Measurements from ENCODE around the gene MYEOV.

MYEOV gene

DNA sequence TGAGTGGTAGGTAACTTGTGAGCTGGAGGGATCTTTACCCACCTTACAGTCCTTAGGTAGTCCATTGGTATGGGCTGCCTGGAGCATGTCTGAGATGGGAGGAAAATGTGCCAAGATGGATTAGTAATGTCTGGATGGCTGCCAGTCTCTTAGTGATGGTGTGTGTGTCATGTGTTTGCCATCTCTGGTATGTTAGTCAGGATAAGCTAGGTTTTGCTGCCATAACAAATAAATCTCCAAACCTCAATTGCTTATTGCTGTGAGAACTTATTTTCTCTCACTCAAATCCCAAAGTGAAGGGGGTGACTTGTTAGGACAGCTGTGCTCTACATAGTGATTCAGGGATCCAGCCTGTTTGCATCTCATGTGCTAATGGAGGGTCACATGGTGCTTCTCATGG is 40.9 kb upstream of the MYEOV start:
- H3K4me3 ChIP-seq (ENCODE audit: extremely low read depth, insufficient read depth, low read length, poor library complexity, severe bottlenecking): no peak overlapping the region
- peaks cover 10% of the 10 kb centered on the region for H3K4me1 ChIP-seq (ENCODE audit: control insufficient read depth, insufficient read depth, low read length, poor library complexity, severe bottlenecking)
- H3K27ac ChIP-seq (ENCODE audit: low read depth, low read length, severe bottlenecking): no peak overlapping the region
- peaks cover 5% of the 10 kb centered on the region for H3K9me3 ChIP-seq (ENCODE audit: control insufficient read depth, low read length)
- no peaks in the 10 kb centered on the region for H3K36me3 ChIP-seq (ENCODE audit: control insufficient read depth, insufficient read depth, low read length)

DNA sequence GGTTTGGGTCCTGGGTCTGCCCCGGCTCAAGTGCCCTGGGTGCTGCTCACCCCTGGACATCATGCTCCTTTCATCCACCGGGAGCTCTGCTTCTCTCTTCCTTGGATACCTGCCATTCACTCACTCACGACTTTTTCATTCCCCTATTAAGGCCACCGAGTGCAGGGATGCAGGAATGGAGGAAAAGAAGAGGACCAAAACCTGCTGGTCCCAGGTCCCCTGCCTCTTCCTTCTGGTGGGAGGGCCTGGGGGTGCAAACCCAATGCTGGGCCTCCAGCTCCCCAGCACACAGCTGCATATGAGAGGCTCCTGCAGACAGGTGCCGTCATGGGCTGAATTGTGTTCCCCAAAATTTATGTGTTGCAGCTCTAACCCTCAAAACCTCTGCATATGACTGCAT is 36.8 kb upstream of the MYEOV start:
- Histone ChIP-seq H3K27ac (ENCODE audit: low read depth, low read length, severe bottlenecking) (no peak overlapping the region), H3K36me3 (ENCODE audit: control insufficient read depth, insufficient read depth, low read length) (no peaks in the 10 kb centered on the region), H3K4me1 (ENCODE audit: control insufficient read depth, insufficient read depth, low read length, poor library complexity, severe bottlenecking) (peaks cover 4% of the 10 kb centered on the region), H3K4me3 (ENCODE audit: extremely low read depth, insufficient read depth, low read length, poor library complexity, severe bottlenecking) (no peak overlapping the region), H3K9me3 (ENCODE audit: control insufficient read depth, low read length) (peaks cover 5% of the 10 kb centered on the region)
- 77 to 94% methylated on average over 2 to 3 of the region's 5 CpGs for WGBS, 2 experiments (ENCODE audit: insufficient coverage in 2 of 2)

DNA sequence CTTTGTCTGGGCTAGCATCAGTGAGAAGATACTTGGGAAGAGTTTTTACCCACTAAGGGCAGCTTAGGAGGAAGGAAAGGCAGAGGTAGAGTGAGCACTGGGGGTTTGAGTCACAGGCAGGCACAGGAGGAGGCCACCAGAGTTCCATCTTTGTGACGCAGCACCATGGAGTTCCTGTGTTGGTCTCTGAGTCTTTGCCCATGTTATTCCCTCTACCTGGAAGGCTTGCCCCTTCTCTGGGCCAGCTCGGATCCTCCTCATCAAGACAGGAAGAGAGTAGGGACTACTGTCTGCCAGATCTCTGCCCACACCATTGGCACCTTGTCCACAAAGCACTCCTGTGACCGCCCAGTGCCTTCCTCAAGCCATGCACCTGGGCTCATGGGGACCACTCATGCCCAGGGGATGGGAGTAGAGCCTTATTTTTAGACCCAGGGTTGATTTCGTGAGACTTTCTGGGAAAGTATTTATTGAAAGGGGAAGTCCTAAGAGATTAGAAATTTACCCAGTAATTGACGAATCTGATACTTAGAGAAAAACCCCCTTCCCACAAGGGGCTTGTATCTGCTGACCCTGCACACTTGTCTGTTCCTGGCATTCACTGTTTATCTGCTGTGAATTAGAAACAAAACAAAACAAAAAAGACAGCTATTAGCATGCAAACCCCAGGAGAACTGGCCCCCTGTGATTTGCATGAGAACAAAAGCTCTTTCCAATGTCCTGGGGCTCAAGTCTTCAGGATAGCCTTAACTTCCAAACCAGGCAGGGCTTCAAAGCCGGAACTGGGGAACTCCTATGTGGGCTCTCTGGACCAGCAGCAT is 35.9 kb upstream of the MYEOV start:
- H3K36me3 ChIP-seq (ENCODE audit: control insufficient read depth, insufficient read depth, low read length): no peaks in the 10 kb centered on the region
- WGBS, 2 experiments (ENCODE audit: insufficient coverage in 2 of 2): 66 to 94% methylated on average over 3 to 5 of the region's 6 CpGs
- no peak overlapping the region for H3K4me3 ChIP-seq (ENCODE audit: extremely low read depth, insufficient read depth, low read length, poor library complexity, severe bottlenecking)
- no peak overlapping the region for H3K27ac ChIP-seq (ENCODE audit: low read depth, low read length, severe bottlenecking)
- H3K9me3 ChIP-seq (ENCODE audit: control insufficient read depth, low read length): peaks cover 3% of the 10 kb centered on the region
- peaks cover 4% of the 10 kb centered on the region for H3K4me1 ChIP-seq (ENCODE audit: control insufficient read depth, insufficient read depth, low read length, poor library complexity, severe bottlenecking)

DNA sequence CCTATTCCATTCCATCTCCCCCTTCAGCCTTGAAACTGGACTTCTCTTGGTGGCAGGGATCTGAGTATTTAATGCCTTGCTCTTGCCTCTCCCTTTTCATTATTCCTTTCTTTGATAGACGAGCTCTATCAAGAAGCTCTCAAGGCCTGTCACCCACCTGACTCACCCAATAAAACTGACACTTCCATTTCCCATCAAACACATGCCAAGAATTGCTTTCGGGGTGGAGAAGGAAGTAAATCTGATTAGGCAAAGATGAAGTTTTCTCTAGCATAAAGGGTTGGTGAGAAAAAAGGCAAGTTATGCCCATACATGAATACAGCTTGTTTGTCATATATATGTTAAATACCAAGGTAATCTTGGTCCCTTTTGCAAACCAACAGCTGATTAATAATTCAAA is 34.9 kb upstream of the MYEOV start:
- no peaks in the 10 kb centered on the region for H3K36me3 ChIP-seq (ENCODE audit: control insufficient read depth, insufficient read depth, low read length)
- H3K27ac ChIP-seq (ENCODE audit: low read depth, low read length, severe bottlenecking): no peak overlapping the region
- H3K4me1 ChIP-seq (ENCODE audit: control insufficient read depth, insufficient read depth, low read length, poor library complexity, severe bottlenecking): peaks cover 4% of the 10 kb centered on the region
- no peak overlapping the region for H3K4me3 ChIP-seq (ENCODE audit: extremely low read depth, insufficient read depth, low read length, poor library complexity, severe bottlenecking)
- H3K9me3 ChIP-seq (ENCODE audit: control insufficient read depth, low read length): no peaks in the 10 kb centered on the region
- WGBS, 2 experiments (ENCODE audit: insufficient coverage in 2 of 2): no CpG with 5 or more reads among the region's 2 CpGs

DNA sequence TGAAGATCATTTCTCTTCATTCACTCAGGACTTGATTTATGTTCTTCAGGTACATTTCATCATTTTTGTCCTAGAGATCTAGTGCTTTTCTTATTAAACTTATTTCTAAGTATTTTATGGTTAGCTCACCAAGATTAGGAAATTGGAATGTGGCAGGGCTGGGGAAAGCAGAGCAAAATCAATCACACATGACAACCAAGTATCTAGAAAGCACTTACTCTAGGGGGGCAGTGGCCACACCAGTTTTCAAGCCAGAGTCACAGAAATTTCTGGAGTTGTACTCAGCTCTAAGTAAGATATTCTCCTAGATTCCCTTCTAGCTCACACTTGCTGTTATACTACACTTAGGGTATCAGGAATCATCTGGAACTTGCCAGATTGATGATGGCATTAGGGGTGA is 33.3 kb upstream of the MYEOV start:
- peaks cover 4% of the 10 kb centered on the region for H3K4me1 ChIP-seq (ENCODE audit: control insufficient read depth, insufficient read depth, low read length, poor library complexity, severe bottlenecking)
- H3K9me3 ChIP-seq (ENCODE audit: control insufficient read depth, low read length): no peaks in the 10 kb centered on the region
- no peak overlapping the region for H3K4me3 ChIP-seq (ENCODE audit: extremely low read depth, insufficient read depth, low read length, poor library complexity, severe bottlenecking)
- H3K27ac ChIP-seq (ENCODE audit: low read depth, low read length, severe bottlenecking): no peak overlapping the region
- H3K36me3 ChIP-seq (ENCODE audit: control insufficient read depth, insufficient read depth, low read length): no peaks in the 10 kb centered on the region

DNA sequence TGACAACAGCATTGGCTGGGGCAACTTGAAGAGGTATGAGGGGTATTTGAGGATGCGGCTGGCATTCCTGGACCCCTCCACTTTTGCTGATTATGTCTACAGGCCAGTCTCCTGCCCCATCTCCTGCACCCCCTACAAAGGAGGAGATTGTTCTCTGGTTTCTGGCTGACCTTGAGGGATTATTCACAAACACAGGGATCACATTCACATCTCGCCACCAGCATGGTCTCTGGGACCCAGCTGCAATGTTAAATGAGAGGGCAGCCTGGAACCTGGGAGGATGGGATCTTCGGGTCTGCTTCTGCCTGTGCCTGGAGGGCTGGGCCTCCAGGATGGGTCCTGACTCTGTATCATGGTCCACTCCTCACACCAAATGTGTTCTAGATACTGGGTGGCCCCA is 32.8 kb upstream of the MYEOV start:
- 86 to 100% methylated on average over 1 of the region's 3 CpGs for WGBS, 2 experiments (ENCODE audit: insufficient coverage in 2 of 2)
- no peaks in the 10 kb centered on the region for H3K9me3 ChIP-seq (ENCODE audit: control insufficient read depth, low read length)

DNA sequence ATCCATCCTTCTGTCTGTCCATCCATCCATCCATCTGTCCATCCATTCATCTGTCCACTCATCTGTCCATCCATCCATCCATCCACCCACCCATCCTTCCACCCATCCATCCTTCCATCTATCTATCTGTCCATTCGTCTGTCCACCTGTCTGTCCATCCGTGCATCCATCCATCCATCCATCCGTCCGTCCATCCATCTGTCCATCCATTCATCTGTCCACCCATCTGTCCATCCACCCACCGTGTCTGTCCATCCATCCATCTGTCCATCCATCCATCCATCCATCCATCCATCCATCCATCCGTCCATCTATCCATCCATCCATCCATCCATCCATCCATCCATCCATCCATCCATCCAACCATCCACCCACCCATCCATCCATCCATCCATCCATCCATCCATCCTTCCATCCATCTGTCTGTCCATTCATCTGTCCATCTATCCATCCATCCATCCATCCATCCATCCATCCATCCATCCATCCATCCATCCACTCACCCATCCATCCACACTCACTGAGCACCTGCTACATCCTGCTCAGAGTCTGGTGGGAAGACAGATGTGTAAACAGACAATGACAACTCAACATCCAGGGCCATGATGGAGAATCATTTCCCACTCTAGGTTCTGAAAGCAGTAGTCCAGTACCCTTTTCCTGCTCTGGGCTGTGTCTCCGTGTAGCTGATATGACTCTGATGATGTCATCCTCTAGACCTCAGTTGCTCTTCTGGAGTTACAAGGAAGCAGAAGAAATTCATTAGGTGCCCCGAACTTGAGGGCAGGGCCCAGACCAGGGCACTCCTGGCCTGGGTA is 30.8 kb upstream of the MYEOV start:
- Histone ChIP-seq H3K27ac (ENCODE audit: low read depth, low read length, severe bottlenecking) (no peak overlapping the region), H3K4me3 (ENCODE audit: extremely low read depth, insufficient read depth, low read length, poor library complexity, severe bottlenecking) (no peak overlapping the region), H3K36me3 (ENCODE audit: control insufficient read depth, insufficient read depth, low read length) (no peaks in the 10 kb centered on the region), H3K9me3 (ENCODE audit: control insufficient read depth, low read length) (no peaks in the 10 kb centered on the region), H3K4me1 (ENCODE audit: control insufficient read depth, insufficient read depth, low read length, poor library complexity, severe bottlenecking) (peaks cover 4% of the 10 kb centered on the region)
- 86% methylated on average over 5 to 6 of the region's 8 CpGs for WGBS, 2 experiments (ENCODE audit: insufficient coverage in 2 of 2)

More for the DNA sequence above, 32.8 kb upstream of the MYEOV start:
- Histone ChIP-seq H3K36me3 (ENCODE audit: control insufficient read depth, insufficient read depth, low read length) (no peaks in the 10 kb centered on the region), H3K4me3 (ENCODE audit: extremely low read depth, insufficient read depth, low read length, poor library complexity, severe bottlenecking) (no peak overlapping the region), H3K27ac (ENCODE audit: low read depth, low read length, severe bottlenecking) (no peak overlapping the region), H3K4me1 (ENCODE audit: control insufficient read depth, insufficient read depth, low read length, poor library complexity, severe bottlenecking) (peaks cover 4% of the 10 kb centered on the region)

DNA sequence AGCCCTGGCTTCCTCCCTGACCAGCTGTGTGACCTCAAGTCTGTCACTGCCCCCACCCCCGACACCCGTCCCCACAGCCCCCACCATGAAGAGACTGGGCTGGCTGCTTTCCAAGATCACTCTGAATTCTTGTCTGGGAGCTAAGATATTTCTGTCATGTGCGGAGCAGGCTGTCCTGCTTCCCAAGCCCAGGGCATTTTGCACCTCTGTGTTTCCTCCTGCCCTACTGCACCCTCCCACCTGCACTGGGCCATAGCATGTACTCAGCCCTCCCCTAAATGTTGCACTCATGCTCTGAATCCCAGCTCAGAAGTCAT is 30.3 kb upstream of the MYEOV start:
- no peak overlapping the region for H3K4me3 ChIP-seq (ENCODE audit: extremely low read depth, insufficient read depth, low read length, poor library complexity, severe bottlenecking)
- WGBS, 2 experiments (ENCODE audit: insufficient coverage in 2 of 2): 90 to 100% methylated on average over 1 to 2 of the region's 3 CpGs
- H3K4me1 ChIP-seq (ENCODE audit: control insufficient read depth, insufficient read depth, low read length, poor library complexity, severe bottlenecking): peaks cover 4% of the 10 kb centered on the region
- H3K27ac ChIP-seq (ENCODE audit: low read depth, low read length, severe bottlenecking): no peak overlapping the region
- no peaks in the 10 kb centered on the region for H3K36me3 ChIP-seq (ENCODE audit: control insufficient read depth, insufficient read depth, low read length)
- no peaks in the 10 kb centered on the region for H3K9me3 ChIP-seq (ENCODE audit: control insufficient read depth, low read length)

DNA sequence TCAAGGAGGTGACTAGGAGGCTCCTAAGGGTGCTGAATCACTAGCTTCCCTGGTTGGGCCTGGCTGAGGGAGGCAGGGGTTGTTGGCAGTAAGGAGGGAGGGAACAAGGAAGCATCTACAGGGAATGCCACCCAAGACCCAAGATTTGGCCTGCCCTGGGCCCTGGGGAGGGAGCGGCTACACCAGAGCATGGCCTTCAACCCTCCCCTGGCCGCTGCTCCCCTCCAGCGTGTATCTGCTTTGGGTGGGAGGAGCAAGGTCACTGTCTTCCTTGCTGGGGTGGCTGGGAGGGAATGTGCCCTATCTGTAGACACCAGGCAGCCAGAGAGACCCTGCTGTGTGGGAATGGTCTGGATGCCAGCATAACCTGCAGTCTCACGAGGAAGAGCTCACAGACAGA is 29.5 kb upstream of the MYEOV start:
- no peak overlapping the region for H3K4me3 ChIP-seq (ENCODE audit: extremely low read depth, insufficient read depth, low read length, poor library complexity, severe bottlenecking)
- H3K9me3 ChIP-seq (ENCODE audit: control insufficient read depth, low read length): no peaks in the 10 kb centered on the region
- no peak overlapping the region for H3K27ac ChIP-seq (ENCODE audit: low read depth, low read length, severe bottlenecking)
- 67 to 94% methylated on average over 1 to 2 of the region's 4 CpGs for WGBS, 2 experiments (ENCODE audit: insufficient coverage in 2 of 2)
- H3K36me3 ChIP-seq (ENCODE audit: control insufficient read depth, insufficient read depth, low read length): no peaks in the 10 kb centered on the region
- H3K4me1 ChIP-seq (ENCODE audit: control insufficient read depth, insufficient read depth, low read length, poor library complexity, severe bottlenecking): no peaks in the 10 kb centered on the region

DNA sequence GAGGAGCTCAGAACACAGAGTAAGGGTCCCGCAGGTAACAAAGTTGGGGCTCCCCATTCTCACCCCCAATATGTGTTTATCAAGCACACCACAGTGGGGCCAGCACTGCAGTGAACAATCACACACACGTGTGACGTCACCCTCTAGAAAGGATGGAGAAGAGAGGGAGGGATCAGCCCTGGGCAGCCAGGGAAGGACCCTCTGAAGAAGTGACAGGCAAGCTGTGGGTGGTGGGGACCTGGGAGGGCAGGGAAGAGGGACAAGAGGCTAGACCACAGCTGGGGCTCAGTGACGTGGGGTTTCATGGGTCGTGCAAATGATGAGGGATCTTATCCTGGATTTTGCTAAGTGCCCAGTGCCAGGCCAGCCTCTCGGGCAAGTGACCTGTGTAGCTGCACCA is 28.7 kb upstream of the MYEOV start:
- Histone ChIP-seq H3K9me3 (ENCODE audit: control insufficient read depth, low read length) (no peaks in the 10 kb centered on the region), H3K36me3 (ENCODE audit: control insufficient read depth, insufficient read depth, low read length) (no peaks in the 10 kb centered on the region), H3K27ac (ENCODE audit: low read depth, low read length, severe bottlenecking) (no peak overlapping the region), H3K4me1 (ENCODE audit: control insufficient read depth, insufficient read depth, low read length, poor library complexity, severe bottlenecking) (no peaks in the 10 kb centered on the region), H3K4me3 (ENCODE audit: extremely low read depth, insufficient read depth, low read length, poor library complexity, severe bottlenecking) (no peak overlapping the region)
- WGBS, 2 experiments (ENCODE audit: insufficient coverage in 2 of 2): 89 to 90% methylated on average over 3 to 5 of the region's 6 CpGs

DNA sequence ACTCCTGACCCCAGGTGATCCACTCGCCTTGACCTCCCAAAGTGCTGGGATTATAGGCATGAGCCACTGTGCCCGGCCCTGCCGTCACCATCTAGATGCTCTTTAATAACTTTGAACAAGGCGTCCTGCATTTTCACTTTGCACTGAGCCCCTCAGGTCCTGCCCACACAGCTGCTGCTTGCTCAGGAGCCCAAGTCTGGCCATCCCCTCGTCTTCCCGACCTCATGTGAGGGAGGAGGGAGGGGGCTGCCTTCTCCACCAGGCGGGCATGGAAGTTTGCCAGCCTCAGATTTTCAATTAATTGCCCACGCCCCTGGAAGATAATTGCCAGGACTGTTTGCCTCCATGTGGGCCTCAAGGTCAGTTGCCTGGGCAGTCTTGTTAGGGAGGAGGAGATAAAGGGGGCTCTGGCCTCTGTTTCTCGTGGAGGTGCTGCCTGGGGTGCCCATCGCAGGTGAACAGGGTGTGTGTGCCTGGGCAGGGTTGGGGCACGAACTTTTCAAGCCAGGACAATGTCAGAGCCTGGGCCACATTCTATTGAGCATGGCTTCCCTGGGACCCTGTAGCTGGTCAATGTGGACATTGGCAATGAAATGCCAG is 27.9 kb upstream of the MYEOV start:
- Histone ChIP-seq H3K27ac (ENCODE audit: low read depth, low read length, severe bottlenecking) (no peak overlapping the region), H3K4me3 (ENCODE audit: extremely low read depth, insufficient read depth, low read length, poor library complexity, severe bottlenecking) (no peak overlapping the region), H3K36me3 (ENCODE audit: control insufficient read depth, insufficient read depth, low read length) (no peaks in the 10 kb centered on the region), H3K4me1 (ENCODE audit: control insufficient read depth, insufficient read depth, low read length, poor library complexity, severe bottlenecking) (no peaks in the 10 kb centered on the region), H3K9me3 (ENCODE audit: control insufficient read depth, low read length) (no peaks in the 10 kb centered on the region)
- 93 to 94% methylated on average over 8 to 11 of the region's 11 CpGs for WGBS, 2 experiments (ENCODE audit: insufficient coverage in 2 of 2)
